Brain microvascular endothelial cell (primary cell): ENCODE measurements around the gene S100B.

Source experiments
- DNase-seq: peaks from one replicate; pipeline ENCODE4 v3.0.0-alpha.2; 2020
- H3K27ac ChIP-seq: fragments of 250-450 bp; sonication (Bioruptor Pico); 2 replicates; pipeline ENCODE4 v1.5.1; 2020; ENCODE audit warnings: mild to moderate bottlenecking, moderate library complexity
- H3K27me3 ChIP-seq: fragments of 250-450 bp; sonication (Bioruptor Pico); replicated peaks from 2 replicates; pipeline ENCODE4 v1.5.1; 2020; ENCODE audit warnings: mild to moderate bottlenecking
- H3K36me3 ChIP-seq: fragments of 250-450 bp; sonication (Bioruptor Pico); replicated peaks from 2 replicates; pipeline ENCODE4 v1.5.1; 2020; ENCODE audit warnings: mild to moderate bottlenecking
- H3K4me3 ChIP-seq: 2 replicates; pipeline ENCODE4 v1.5.1; 2011; ENCODE audit warnings: low read depth, mild to moderate bottlenecking, control low read depth, low read length, moderate library complexity
- in situ Hi-C: cut with HindIII; loops from 2 replicates; pipeline ENCODE4 v1.10.0; 2017; ENCODE audit warnings: low sequenced_read_pairs, low pct_ligation_motif_present
- TF ChIP-seq, protein P1 (sequence below): IDR thresholded peaks from 2 replicates; pipeline ENCODE4 v1.5.1; 2011; ENCODE audit warnings: low read depth, mild to moderate bottlenecking, moderate library complexity, low read length, control low read depth, inconsistent platforms; ENCODE audit errors: missing control alignments

S100B gene

DNA sequence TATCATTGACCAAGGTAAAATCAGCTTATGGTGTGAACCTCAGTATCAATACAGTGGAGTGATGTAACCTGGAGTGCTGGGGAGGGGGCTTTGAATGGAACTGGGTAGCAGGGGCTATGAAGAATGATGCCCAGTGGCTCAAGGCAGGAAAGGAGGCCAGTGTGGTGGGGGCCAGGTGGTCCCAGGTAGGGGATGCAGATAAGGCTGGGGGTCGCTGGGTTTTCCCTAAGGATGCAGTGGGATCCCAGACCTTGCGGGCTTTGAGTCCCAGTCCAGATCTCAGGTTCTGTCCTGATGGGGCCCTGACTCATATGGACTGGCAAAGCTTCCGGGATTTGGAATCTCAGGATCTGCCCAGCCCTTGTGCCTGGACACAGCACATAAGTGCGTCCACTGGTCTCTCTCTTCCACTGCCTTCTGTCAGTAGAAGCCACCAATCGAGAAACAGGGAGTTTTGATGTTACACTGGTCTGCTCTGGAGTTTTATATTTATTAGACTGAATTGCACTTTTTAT is 52.0 kb downstream of the S100B start:
- DNase-seq: no peak
- Histone ChIP-seq H3K4me3 (no peak overlapping the region), H3K36me3 (peaks cover 64% of the 10 kb centered on the region), H3K27ac (no peak overlapping the region), H3K27me3 (no peaks in the 10 kb centered on the region)
- in situ Hi-C loops: no loop called here
- TF ChIP-seq, protein P1, sequence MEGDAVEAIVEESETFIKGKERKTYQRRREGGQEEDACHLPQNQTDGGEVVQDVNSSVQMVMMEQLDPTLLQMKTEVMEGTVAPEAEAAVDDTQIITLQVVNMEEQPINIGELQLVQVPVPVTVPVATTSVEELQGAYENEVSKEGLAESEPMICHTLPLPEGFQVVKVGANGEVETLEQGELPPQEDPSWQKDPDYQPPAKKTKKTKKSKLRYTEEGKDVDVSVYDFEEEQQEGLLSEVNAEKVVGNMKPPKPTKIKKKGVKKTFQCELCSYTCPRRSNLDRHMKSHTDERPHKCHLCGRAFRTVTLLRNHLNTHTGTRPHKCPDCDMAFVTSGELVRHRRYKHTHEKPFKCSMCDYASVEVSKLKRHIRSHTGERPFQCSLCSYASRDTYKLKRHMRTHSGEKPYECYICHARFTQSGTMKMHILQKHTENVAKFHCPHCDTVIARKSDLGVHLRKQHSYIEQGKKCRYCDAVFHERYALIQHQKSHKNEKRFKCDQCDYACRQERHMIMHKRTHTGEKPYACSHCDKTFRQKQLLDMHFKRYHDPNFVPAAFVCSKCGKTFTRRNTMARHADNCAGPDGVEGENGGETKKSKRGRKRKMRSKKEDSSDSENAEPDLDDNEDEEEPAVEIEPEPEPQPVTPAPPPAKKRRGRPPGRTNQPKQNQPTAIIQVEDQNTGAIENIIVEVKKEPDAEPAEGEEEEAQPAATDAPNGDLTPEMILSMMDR: no peak

DNA sequence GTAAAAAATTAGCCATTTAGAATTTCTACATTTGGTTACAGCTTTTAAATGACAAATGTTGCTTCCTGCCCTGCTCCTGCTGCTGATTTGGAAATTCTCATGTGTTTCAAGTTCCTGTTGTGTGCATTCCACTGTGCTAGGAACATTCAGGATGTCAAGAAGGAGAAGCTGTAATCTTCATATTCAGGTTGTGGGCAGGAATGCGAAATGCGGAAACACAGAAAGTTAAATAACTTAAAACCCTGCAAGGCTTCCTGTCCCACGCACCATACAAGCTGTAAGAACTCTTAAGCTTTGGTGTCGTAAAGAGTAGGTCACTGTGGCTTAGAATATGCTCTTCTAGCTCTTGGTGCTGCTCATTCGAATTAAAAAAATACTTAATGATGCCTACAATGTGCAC is 52.6 kb downstream of the S100B start:
- in situ Hi-C loops: no loop called here
- Histone ChIP-seq H3K4me3 (no peak overlapping the region), H3K27ac (no peak overlapping the region), H3K36me3 (peaks cover 60% of the 10 kb centered on the region), H3K27me3 (no peaks in the 10 kb centered on the region)
- DNase-seq: no peak
- TF ChIP-seq, protein P1: no peak

DNA sequence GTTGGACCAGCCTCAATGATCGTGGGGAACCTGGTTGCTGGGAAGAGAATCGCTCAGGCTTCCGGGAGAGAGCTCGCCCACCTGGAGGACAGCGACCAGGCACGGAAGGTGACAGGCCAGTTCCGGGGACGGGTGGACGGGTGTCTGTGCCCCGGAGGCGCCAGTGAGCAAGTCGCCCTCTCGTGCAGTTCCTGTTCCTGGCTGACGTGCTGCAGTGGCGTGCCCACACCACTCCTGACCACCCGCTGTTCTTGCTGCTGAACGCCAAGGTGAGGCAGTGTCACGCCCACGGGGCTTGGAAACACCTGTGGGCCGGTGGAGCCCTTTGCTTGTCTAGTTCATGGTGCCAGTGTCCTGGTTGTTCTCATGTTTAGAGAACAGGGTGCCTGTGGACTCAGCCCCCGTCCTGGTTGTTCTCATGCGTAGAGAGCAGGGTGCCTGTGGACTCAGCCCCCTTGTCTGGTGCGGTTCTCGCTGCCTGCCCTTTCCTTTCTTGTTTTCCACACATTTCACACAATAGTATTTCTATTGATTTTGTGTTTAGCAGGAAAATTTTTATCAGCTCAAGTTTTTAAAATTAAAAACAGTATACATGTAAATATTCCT is 53.1 kb downstream of the S100B start:
- in situ Hi-C loops: no loop called here
- TF ChIP-seq, protein P1: no peak
- Histone ChIP-seq H3K27ac (no peak overlapping the region), H3K27me3 (no peaks in the 10 kb centered on the region), H3K36me3 (peaks cover 61% of the 10 kb centered on the region), H3K4me3 (no peak overlapping the region)
- DNase-seq: no peak

DNA sequence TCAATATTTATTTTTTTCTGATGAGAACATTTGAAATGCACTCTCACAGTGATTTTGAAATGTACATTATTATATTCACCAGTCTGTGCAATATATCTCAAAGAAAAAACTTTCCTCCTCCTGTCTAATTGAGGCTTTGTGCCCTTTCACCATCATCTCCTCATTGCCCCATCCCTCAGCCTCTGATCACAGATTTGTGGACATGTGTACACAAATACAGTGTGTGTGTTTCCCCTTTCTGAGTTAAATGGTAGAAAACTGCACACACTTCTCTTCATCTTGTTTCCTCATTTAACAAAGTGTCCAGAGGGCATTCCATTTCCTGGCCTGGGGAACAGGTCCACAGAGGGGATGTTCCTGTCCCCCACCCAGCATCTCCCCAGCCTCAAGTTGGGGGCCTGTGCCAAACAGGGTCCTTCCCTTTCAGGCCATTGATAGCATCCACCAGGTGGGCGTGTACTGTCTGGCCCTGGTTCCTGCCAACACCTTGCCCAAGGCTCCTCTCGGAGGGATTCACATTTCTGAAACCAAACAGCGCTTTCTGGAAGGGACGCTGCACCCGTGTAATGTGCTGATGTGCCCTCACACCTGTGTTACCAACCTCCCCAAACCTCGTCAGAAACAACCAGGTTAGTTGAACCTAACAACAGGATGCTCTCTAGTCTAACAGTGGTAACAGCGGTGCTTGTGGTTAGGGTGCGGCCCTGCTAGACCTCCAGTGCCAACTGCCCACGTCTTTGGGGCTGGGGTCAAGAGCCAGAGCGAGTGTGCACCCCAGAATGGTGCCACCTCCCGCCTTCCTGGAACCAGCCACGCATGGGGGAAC is 54.6 kb downstream of the S100B start:
- H3K27ac ChIP-seq: no peak overlapping the region
- in situ Hi-C loops: no loop called here

DNA sequence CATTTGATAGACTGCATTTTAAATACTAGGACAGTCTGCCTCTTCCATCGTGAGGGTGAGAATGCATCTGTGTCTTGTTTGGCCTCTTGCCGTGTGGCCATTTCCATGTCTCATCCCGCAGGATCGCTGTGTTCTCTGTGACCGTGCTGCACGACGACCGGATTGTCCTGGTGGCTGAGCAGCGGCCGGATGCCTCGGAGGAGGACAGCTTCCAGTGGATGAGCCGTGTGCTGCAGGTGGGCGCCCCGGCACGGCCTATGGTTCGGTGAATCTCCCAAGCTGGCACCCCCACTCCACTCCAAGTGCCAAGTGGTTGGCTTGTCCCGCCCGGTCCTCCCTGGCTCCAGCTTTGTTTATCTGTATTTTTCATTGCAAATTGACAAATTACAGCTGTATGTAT is 55.2 kb downstream of the S100B start:
- Histone ChIP-seq H3K36me3 (peaks cover 68% of the 10 kb centered on the region), H3K27me3 (no peaks in the 10 kb centered on the region), H3K4me3 (no peak overlapping the region), H3K27ac (no peak overlapping the region)
- no peak for DNase-seq
- TF ChIP-seq, protein P1: no peak
- in situ Hi-C loops: no loop called here

More for the DNA sequence above, 54.6 kb downstream of the S100B start:
- H3K36me3 ChIP-seq: peaks cover 70% of the 10 kb centered on the region
- H3K4me3 ChIP-seq: no peak overlapping the region
- H3K27me3 ChIP-seq: no peaks in the 10 kb centered on the region
- no peak for DNase-seq
- TF ChIP-seq, protein P1: no peak
